ENCODE results near the gene SYNDIG1.
"Not testable (repeated sequence)": the region's sequence is repeated elsewhere in the genome, so short reads cannot be mapped to it uniquely, and the experiment has no call there.

SYNDIG1 gene

GRCh38 chr20:24614341-24614740, 144.9 kb downstream of the SYNDIG1 start:
- DNase-seq: no peak

GRCh38 chr20:24615353-24615752, 145.9 kb downstream of the SYNDIG1 start:
- no peak for DNase-seq

- DNase-seq: no peak
Observed at GRCh38 chr20:24616258-24617079, 147.0 kb downstream of the SYNDIG1 start.

- no peak for DNase-seq
Observed at GRCh38 chr20:24617080-24617432, 147.6 kb downstream of the SYNDIG1 start.

GRCh38 chr20:24617757-24618450, 148.5 kb downstream of the SYNDIG1 start:
- DNase-seq: no peak

- no peak for DNase-seq
Observed at GRCh38 chr20:24618739-24619138, 149.3 kb downstream of the SYNDIG1 start.

- no peak for DNase-seq
Observed at GRCh38 chr20:24619212-24619611, 149.8 kb downstream of the SYNDIG1 start.

- no peak for DNase-seq
Observed at GRCh38 chr20:24620937-24621519, 151.6 kb downstream of the SYNDIG1 start.

GRCh38 chr20:24622856-24623255, 153.4 kb downstream of the SYNDIG1 start:
- DNase-seq: peak; percentile 17

GRCh38 chr20:24626141-24626540, 156.7 kb downstream of the SYNDIG1 start:
- not testable (repeated sequence) for DNase-seq

GRCh38 chr20:24627291-24627690, 157.9 kb downstream of the SYNDIG1 start:
- no peak for DNase-seq

GRCh38 chr20:24627926-24628325, 158.5 kb downstream of the SYNDIG1 start:
- DNase-seq: no peak

GRCh38 chr20:24628985-24629384, 159.6 kb downstream of the SYNDIG1 start:
- DNase-seq: no peak

- no peak for DNase-seq
Observed at GRCh38 chr20:24629668-24630067, 160.2 kb downstream of the SYNDIG1 start.

GRCh38 chr20:24630486-24631172, 161.2 kb downstream of the SYNDIG1 start:
- DNase-seq: no peak

- no peak for DNase-seq
Observed at GRCh38 chr20:24631173-24631505, 161.7 kb downstream of the SYNDIG1 start.

- DNase-seq: no peak
Observed at GRCh38 chr20:24632581-24632980, 163.2 kb downstream of the SYNDIG1 start.

GRCh38 chr20:24633026-24633425, 163.6 kb downstream of the SYNDIG1 start:
- no peak for DNase-seq

GRCh38 chr20:24633521-24633920, 164.1 kb downstream of the SYNDIG1 start:
- DNase-seq: no peak

- peak; percentile 93 for DNase-seq
Observed at GRCh38 chr20:24634855-24635254, 165.4 kb downstream of the SYNDIG1 start.

- no peak for DNase-seq
Observed at GRCh38 chr20:24636626-24637025, 167.2 kb downstream of the SYNDIG1 start.

GRCh38 chr20:24637087-24637486, 167.7 kb downstream of the SYNDIG1 start:
- no peak for DNase-seq

GRCh38 chr20:24637941-24638340, 168.5 kb downstream of the SYNDIG1 start:
- DNase-seq: no peak
